DLD1 (cell line): ENCODE data around the gene TAS2R8.

Experiments
- in situ Hi-C: cut with HindIII; loops from 2 replicates; pipeline ENCODE4 v1.10.0; 2017; ENCODE audit warnings: low sequenced_read_pairs

Gene TAS2R8

DNA sequence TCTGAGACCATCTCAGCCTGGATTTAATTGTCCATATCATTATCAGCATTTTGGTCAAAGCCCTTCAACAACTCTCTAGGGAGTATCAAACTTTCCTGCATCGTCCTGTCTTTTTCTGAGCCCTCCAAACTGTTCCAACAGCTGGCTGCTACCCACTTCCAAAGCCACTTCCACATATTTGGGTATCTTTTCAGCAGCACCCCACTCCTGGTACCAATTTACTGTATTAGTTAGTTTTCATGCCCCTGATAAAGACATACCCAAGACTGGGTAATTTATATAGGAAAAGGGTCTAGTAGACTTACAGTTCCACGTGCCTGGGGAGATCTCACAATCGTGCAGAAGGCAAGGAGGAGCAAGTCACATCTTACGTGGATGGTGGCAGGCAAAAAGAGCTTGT lies 50.9 kb downstream of the TAS2R8 start:
- in situ Hi-C loops: no loop called here
